Dermis microvascular lymphatic vessel endothelial cell (primary cell): ENCODE measurements around the gene BZW2. TPM values are rescaled to one million over a fixed set of nuclear protein-coding genes. Genes with fewer than 3 reads are reported as not detected.

Experiments
- DNase-seq, 2 donors: peaks; one replicate each; pipeline versions ENCODE4 v3.0.0 to v3.0.0-alpha.2; 2010; ENCODE audit warnings: low read depth in 2 of 2
- total RNA-seq: library from RNA; depleted of rRNA; stranded (reverse); fragments of >200 nt; gene quantifications from 2 replicates; pipeline ENCODE4 v1.2.1, GENCODE V29; 2014

BZW2 gene
- total RNA-seq, 1 donor from 2014 or later, result 78.4 TPM

GRCh38 chr7:16712916-16713315 is 66.9 kb downstream of the BZW2 start:
- no peak for DNase-seq

- no peak for DNase-seq
Measured at GRCh38 chr7:16715928-16716327, 69.9 kb downstream of the BZW2 start.

- DNase-seq, result no peak
Measured at GRCh38 chr7:16718111-16718656, 72.2 kb downstream of the BZW2 start.

GRCh38 chr7:16719699-16720098 is 73.7 kb downstream of the BZW2 start:
- DNase-seq, result no peak

GRCh38 chr7:16721541-16721940 is 75.6 kb downstream of the BZW2 start:
- DNase-seq, result no peak

GRCh38 chr7:16724344-16724743 is 78.4 kb downstream of the BZW2 start:
- no peak for DNase-seq

- no peak for DNase-seq
Measured at GRCh38 chr7:16726189-16726588, 80.2 kb downstream of the BZW2 start.

GRCh38 chr7:16727736-16728135 is 81.8 kb downstream of the BZW2 start:
- DNase-seq, result no peak

- DNase-seq, result no peak
Measured at GRCh38 chr7:16728811-16729210, 82.8 kb downstream of the BZW2 start.

- no peak for DNase-seq
Measured at GRCh38 chr7:16729541-16729940, 83.6 kb downstream of the BZW2 start.

GRCh38 chr7:16730937-16731336 is 85.0 kb downstream of the BZW2 start:
- no peak for DNase-seq

- no peak for DNase-seq
Measured at GRCh38 chr7:16732828-16733227, 86.8 kb downstream of the BZW2 start.

- DNase-seq, result no peak
Measured at GRCh38 chr7:16734148-16734726, 88.3 kb downstream of the BZW2 start.

- no peak for DNase-seq
Measured at GRCh38 chr7:16735020-16735419, 89.0 kb downstream of the BZW2 start.

- DNase-seq, result no peak
Measured at GRCh38 chr7:16738011-16738688, 92.2 kb downstream of the BZW2 start.

- DNase-seq, result peak in 1 of 2 donors; percentile 84
Measured at GRCh38 chr7:16739863-16740622, 94.1 kb downstream of the BZW2 start.

- no peak for DNase-seq
Measured at GRCh38 chr7:16740623-16740953, 94.6 kb downstream of the BZW2 start.

GRCh38 chr7:16740996-16741395 is 95.0 kb downstream of the BZW2 start:
- no peak for DNase-seq

- DNase-seq, result no peak
Measured at GRCh38 chr7:16741676-16742075, 95.7 kb downstream of the BZW2 start.

- DNase-seq, result no peak
Measured at GRCh38 chr7:16742547-16742946, 96.6 kb downstream of the BZW2 start.

GRCh38 chr7:16743236-16743635 is 97.3 kb downstream of the BZW2 start:
- peak; percentile 69 to 77 for DNase-seq

GRCh38 chr7:16744518-16745250 is 98.7 kb downstream of the BZW2 start:
- no peak for DNase-seq
